Fibroblast of lung (primary cell): ENCODE data around the gene DNAJC1.

ENCODE experiments used
- CTCF ChIP-seq, 2 donors: IDR thresholded peaks in 1 of 2; conservative IDR thresholded peaks in 1 of 2; 1 replicate in 1 of 2; 2 replicates in 1 of 2; pipeline ENCODE4 v1.5.1; 2011 to 2012; ENCODE audit warnings: low read length in 2 of 2, control low read depth in 1 of 2, inconsistent platforms in 1 of 2, low read depth in 1 of 2, mild to moderate bottlenecking in 1 of 2
- EZH2 ChIP-seq: IDR thresholded peaks from 2 replicates; pipeline ENCODE4 v1.5.1; 2012; ENCODE audit warnings: low read length, control low read depth, mild to moderate bottlenecking; ENCODE audit errors: missing control alignments

- TF ChIP-seq CTCF (conservative IDR thresholded peaks at IDR 0.05 in 1 of 2, IDR thresholded peaks at IDR 0.05 in 1 of 2; ENCODE audit: low read depth in 1 of 2, low read length in 2 of 2) (no peak), EZH2 (no peak)
Observed at GRCh38 chr10:21744223-21744622, 259.3 kb downstream of the DNAJC1 start.
